HepG2 (cell line): ENCODE data around the gene TXNRD1.

ENCODE experiments used
- EP300 ChIP-seq, 3 experiments: sonication (generic) in 1 of 3; formaldehyde crosslinking in 1 of 3; IDR thresholded peaks; 2 replicates each; pipeline versions ENCODE4 v1.5.1 to v1.6.1; 2011 to 2020; ENCODE audit warnings: low read depth in 2 of 3, low read length in 2 of 3, borderline replicate concordance in 1 of 3, improper control_type of control experiment in 1 of 3, mild to moderate bottlenecking in 1 of 3, missing genetic modification reagents in 1 of 3, moderate library complexity in 1 of 3
- JUN ChIP-seq: sonication (generic); formaldehyde crosslinking; IDR thresholded peaks from 2 replicates; pipeline ENCODE4 v1.4.0; 2020; ENCODE audit warnings: mild to moderate bottlenecking, missing genetic modification reagents
- NFYB ChIP-seq: sonication (generic); formaldehyde crosslinking; IDR thresholded peaks from 2 replicates; pipeline ENCODE4 v1.4.0; 2020; ENCODE audit warnings: missing genetic modification reagents
- NR3C1 ChIP-seq: sonication (generic); formaldehyde crosslinking; IDR thresholded peaks from 2 replicates; pipeline ENCODE4 v1.4.0; 2020; ENCODE audit warnings: missing genetic modification reagents
- THAP8 ChIP-seq: sonication (generic); formaldehyde crosslinking; IDR thresholded peaks from 2 replicates; pipeline ENCODE4 v1.5.1; 2020; ENCODE audit warnings: missing genetic modification reagents, mild to moderate bottlenecking, borderline replicate concordance
- ZBTB8A ChIP-seq: sonication (generic); formaldehyde crosslinking; IDR thresholded peaks from 2 replicates; pipeline ENCODE4 v1.4.0; 2020; ENCODE audit warnings: mild to moderate bottlenecking, low read depth, missing genetic modification reagents, borderline replicate concordance

- TF ChIP-seq NFYB (CRISPR knock-in tag) (no peak), NR3C1 (CRISPR knock-in tag) (no peak), EP300 (IDR thresholded peaks at IDR 0.05; ENCODE audit: low read depth in 2 of 2, low read length in 2 of 2) (no peak), EP300 (CRISPR knock-in tag; IDR thresholded peaks at IDR 0.05; ENCODE audit: borderline replicate concordance) (no peak), JUN (CRISPR knock-in tag) (no peak), ZBTB8A (CRISPR knock-in tag) (no peak), THAP8 (CRISPR knock-in tag) (no peak)
These were observed 27.1 kb downstream of the TXNRD1 start for GRCh38 chr12:104242546-104243206.
